ENCODE data around the gene ELMOD3. TPM values are rescaled to one million over a fixed set of nuclear protein-coding genes. Genes with fewer than 3 reads are reported as not detected.

The ELMOD3 gene
- total RNA-seq, 1 experiment from 2014 or later, result 18.1 TPM

DNA sequence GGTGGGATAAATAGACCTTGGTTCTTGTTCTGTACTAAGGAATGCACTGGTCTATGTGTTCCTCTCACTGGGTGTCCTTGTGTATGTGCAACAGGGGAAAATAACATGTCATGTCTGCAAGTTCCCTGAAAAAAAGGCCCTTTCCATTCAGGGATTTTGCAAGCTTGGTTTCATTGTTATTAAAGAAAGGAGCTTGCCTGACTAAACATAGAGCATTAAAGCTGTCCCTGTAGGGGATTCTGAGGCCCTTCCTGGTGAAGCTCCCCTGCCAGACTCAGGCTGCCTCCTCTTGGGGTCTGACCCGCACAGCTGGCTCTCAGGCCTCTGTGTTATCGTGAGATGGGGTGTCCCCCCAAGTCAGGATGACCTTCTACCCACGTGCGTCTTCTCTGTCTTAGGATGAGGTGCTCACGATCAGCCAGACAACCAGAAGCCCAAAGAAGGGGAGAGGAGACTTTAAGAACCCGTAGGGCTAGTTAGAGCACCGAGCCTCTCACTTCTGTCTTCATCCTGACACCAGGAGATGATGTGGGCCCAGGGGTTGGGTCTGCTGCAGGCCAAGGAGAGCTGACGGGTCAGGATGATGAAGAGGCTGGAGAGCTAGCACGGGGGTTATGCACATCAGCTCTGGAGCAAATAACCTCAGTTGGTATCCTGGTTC is 34.4 kb downstream of the ELMOD3 start:
- Histone ChIP-seq H3K4me3 (no peak overlapping the region), H3K9me2 (ENCODE audit: insufficient read depth) (no peaks in the 10 kb centered on the region), H3K79me2 (ENCODE audit: low read depth) (no peaks in the 10 kb centered on the region), H4K20me1 (ENCODE audit: insufficient read depth) (no peaks in the 10 kb centered on the region), H3K36me3 (ENCODE audit: low read depth) (no peaks in the 10 kb centered on the region; the same call in 1 of the 2 replicates), H3K4me2 (no peak overlapping the region), H2AFZ (no peak overlapping the region), H3K27ac (no peak overlapping the region), H3K27me3 (ENCODE audit: insufficient read depth, low read depth) (no peaks in the 10 kb centered on the region), H3K9me3 (ENCODE audit: insufficient read depth, low read depth) (no peaks in the 10 kb centered on the region), H3F3A (ENCODE audit: insufficient read depth, low read depth) (peaks cover 5% of the 10 kb centered on the region; the same call in 1 of the 2 replicates), H3K4me1 (replicated peaks; ENCODE audit: insufficient read depth) (no peaks in the 10 kb centered on the region)
- POLR2A ChIA-PET (ENCODE audit: unreplicated experiment), result no interaction called here
- intact Hi-C loops (cut with micrococcal nuclease; ENCODE audit: unreplicated experiment), result no loop called here
- DNase-seq, result no peak
- no TSS peak for BruUV-seq (replicated peaks)
- no peak for TF ChIP-seq EZH2 (IDR thresholded peaks at IDR 0.05; ENCODE audit: low read depth)
- TF ChIP-seq, protein P1, sequence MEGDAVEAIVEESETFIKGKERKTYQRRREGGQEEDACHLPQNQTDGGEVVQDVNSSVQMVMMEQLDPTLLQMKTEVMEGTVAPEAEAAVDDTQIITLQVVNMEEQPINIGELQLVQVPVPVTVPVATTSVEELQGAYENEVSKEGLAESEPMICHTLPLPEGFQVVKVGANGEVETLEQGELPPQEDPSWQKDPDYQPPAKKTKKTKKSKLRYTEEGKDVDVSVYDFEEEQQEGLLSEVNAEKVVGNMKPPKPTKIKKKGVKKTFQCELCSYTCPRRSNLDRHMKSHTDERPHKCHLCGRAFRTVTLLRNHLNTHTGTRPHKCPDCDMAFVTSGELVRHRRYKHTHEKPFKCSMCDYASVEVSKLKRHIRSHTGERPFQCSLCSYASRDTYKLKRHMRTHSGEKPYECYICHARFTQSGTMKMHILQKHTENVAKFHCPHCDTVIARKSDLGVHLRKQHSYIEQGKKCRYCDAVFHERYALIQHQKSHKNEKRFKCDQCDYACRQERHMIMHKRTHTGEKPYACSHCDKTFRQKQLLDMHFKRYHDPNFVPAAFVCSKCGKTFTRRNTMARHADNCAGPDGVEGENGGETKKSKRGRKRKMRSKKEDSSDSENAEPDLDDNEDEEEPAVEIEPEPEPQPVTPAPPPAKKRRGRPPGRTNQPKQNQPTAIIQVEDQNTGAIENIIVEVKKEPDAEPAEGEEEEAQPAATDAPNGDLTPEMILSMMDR (conservative IDR thresholded peaks at IDR 0.05), result no peak
- CTCF ChIA-PET, result no interaction called here

DNA sequence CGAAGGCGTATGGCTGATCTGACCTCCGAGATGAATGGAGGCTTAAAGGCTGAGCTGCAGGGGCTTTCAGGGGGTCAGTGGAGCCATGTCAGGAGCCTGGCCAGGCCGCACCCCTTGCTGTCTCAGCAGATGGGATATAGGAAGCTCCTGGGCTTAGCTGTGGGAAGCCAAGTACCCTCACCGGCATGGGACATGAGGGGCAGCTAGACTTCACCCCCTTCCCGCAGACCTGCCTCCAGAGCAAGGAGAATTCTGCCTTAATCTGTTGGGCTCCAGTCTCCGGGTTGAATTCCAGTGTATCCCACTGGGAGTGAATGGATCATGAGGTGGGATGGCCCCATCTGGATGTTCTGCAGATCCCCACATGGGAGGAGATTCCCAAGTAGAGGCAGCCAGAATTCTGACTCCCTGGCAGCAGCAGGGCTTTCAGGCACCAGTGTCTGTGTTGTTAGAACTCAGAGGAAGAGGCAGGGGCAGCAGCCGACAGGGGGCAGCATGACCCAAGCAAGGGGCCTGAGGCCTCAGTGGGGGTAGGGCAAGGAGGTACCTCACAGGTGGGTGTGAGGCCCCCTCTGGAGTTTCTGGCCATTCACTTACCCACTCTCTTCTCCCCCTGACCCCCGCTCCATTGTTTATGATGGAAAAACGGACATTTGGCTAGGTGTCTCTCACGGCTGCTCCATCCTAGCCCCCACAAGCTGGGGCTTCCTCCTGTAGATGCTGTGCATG is 36.5 kb downstream of the ELMOD3 start:
- ChIA-PET CTCF (interaction anchor here (0.6 to 0.9 kb wide), 2 partner anchors 21 to 148 kb away, joined by 3 to 8 read pairs; partner anchors contain the start of gene MAT2A), POLR2A (ENCODE audit: unreplicated experiment) (no interaction called here)
- H3K4me2 ChIP-seq, result no peak overlapping the region
- peak in 1 of 2 experiments; percentile 65 for DNase-seq
- no TSS peak for BruUV-seq (replicated peaks)
- H3K36me3 ChIP-seq (ENCODE audit: low read depth), result peaks cover 10% of the 10 kb centered on the region; the same call in 1 of the 2 replicates
- no peaks in the 10 kb centered on the region for H3K79me2 ChIP-seq (ENCODE audit: low read depth)
- intact Hi-C loops (cut with micrococcal nuclease; ENCODE audit: unreplicated experiment), result loop anchor here (1.0 kb wide), 1 partner anchor 161 kb away; no protein-coding TSS in a partner anchor
- H3K27ac ChIP-seq, result no peak overlapping the region
- peaks cover 10% of the 10 kb centered on the region for H3F3A ChIP-seq (ENCODE audit: insufficient read depth, low read depth)
- H3K9me3 ChIP-seq (ENCODE audit: insufficient read depth, low read depth), result no peaks in the 10 kb centered on the region
- H3K9me2 ChIP-seq (ENCODE audit: insufficient read depth), result no peaks in the 10 kb centered on the region
- no peaks in the 10 kb centered on the region for H3K27me3 ChIP-seq (ENCODE audit: insufficient read depth, low read depth)
- H2AFZ ChIP-seq, result no peak overlapping the region
- TF ChIP-seq, protein P1 (conservative IDR thresholded peaks at IDR 0.05), result peak; percentile 77
- no peak for TF ChIP-seq EZH2 (IDR thresholded peaks at IDR 0.05; ENCODE audit: low read depth)
- no peak overlapping the region for H3K4me3 ChIP-seq
- H3K4me1 ChIP-seq (replicated peaks; ENCODE audit: insufficient read depth), result peaks cover 9% of the 10 kb centered on the region
- no peaks in the 10 kb centered on the region for H4K20me1 ChIP-seq (ENCODE audit: insufficient read depth)

DNA sequence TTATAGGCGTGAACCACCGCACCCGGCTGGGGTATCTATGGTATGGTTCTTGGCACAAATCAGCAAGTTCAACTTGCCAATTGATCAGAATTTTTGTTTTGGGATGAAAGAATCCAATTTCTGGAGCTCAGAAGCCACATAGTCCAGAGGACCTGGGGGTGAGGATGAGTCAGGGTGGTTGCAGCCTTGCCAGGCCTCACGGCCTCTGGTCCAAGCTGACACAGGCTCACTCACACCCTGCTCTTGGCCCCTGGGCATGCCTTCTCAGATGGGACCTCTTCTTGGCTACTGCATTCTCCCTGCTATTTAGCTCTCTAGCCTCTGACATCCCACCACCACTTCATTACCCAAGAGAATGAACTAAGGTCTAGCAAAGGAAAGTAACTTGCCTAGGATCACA is 39.3 kb downstream of the ELMOD3 start:
- Histone ChIP-seq H3K27ac (no peak overlapping the region), H3F3A (ENCODE audit: insufficient read depth, low read depth) (peaks cover 32% of the 10 kb centered on the region), H3K79me2 (ENCODE audit: low read depth) (no peaks in the 10 kb centered on the region), H3K4me1 (replicated peaks; ENCODE audit: insufficient read depth) (peaks cover 32% of the 10 kb centered on the region), H3K9me3 (ENCODE audit: insufficient read depth, low read depth) (no peaks in the 10 kb centered on the region), H3K36me3 (ENCODE audit: low read depth) (0 out of 2 replicates have a peak, but pooled peaks cover 10% of the 10 kb centered on the region), H2AFZ (no peak overlapping the region), H4K20me1 (ENCODE audit: insufficient read depth) (no peaks in the 10 kb centered on the region), H3K4me2 (no peak overlapping the region), H3K4me3 (no peak overlapping the region), H3K27me3 (ENCODE audit: insufficient read depth, low read depth) (no peaks in the 10 kb centered on the region), H3K9me2 (ENCODE audit: insufficient read depth) (no peaks in the 10 kb centered on the region)
- no TSS peak for BruUV-seq (replicated peaks)
- TF ChIP-seq, protein P1 (conservative IDR thresholded peaks at IDR 0.05), result no peak
- TF ChIP-seq EZH2 (IDR thresholded peaks at IDR 0.05; ENCODE audit: low read depth), result no peak
- CTCF ChIA-PET, result interaction anchor here (1.0 kb wide), 1 partner anchor 48 kb away, joined by 4 read pairs; no protein-coding TSS in a partner anchor
- intact Hi-C loops (cut with micrococcal nuclease; ENCODE audit: unreplicated experiment), result no loop called here
- no peak for DNase-seq
- POLR2A ChIA-PET (ENCODE audit: unreplicated experiment), result no interaction called here
